K562 treated with DMSO at 1 percent for 48 hours (cell line): ENCODE measurements around the gene IMPG2. TPM values are rescaled to one million over a fixed set of nuclear protein-coding genes. Genes with fewer than 3 reads are reported as not detected.

ENCODE experiments used
- total RNA-seq: library from RNA; unstranded; fragments of 300-600 nt; gene quantifications from 2 replicates; pipeline ENCODE4 v1.2.3, GENCODE V29; 2022; ENCODE audit warnings: low replicate concordance; ENCODE audit errors: extremely low read depth

Gene IMPG2
- total RNA-seq = not detected in 2 replicates

DNA sequence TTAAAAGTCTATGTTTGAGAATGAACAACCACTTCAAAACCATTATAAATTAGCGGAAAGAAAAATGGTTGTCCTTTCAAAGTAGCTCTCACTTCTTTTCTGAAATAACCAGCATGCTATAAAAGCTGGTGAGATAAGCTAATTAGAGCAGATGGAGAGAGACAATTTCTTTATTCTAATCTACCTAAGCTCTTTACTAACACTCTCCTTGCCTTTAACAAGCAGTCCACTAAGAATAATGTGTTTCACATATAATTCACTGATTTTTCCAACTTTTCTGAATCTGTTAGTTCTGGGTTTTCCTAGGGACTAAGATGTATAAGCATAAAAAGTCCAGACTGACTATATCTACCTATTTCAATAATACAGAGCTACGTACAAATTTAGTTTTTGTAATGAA lies at the start of gene IMPG2:
Gene IMPG2 (minus strand): TSS at position 101 of the 400 bp plus-strand sequence. CDS start 203 bp downstream, outside the sequence.

Other genes with a start within 250 kb of the IMPG2 start
- gene SENP7, start 192.6 kb upstream of the IMPG2 start, total RNA-seq = not detected in 2 replicates
- not detected in 2 replicates for gene TRMT10C, start 241.3 kb upstream of the IMPG2 start, total RNA-seq